Testis (tissue), 2 donors: Measurements from ENCODE around the gene CAPG.

Experiments used
- POLR2A ChIP-seq: fragments of 450-650 bp; IDR thresholded peaks from one replicate; pipeline ENCODE4 v1.6.1; 2017; ENCODE audit warnings: antibody characterized with exemption, mild to moderate bottlenecking, moderate library complexity
- TF ChIP-seq, protein P1 (sequence below), 3 experiments: fragments of 450-650 bp in 2 of 3; fragments of 200-600 bp in 1 of 3; sonication (generic) in 1 of 3; IDR thresholded peaks; one replicate each; pipeline ENCODE4 v1.5.1; 2016 to 2019; ENCODE audit warnings: antibody characterized with exemption in 3 of 3, mild to moderate bottlenecking in 2 of 3, moderate library complexity in 1 of 3

- TF ChIP-seq, protein P1, sequence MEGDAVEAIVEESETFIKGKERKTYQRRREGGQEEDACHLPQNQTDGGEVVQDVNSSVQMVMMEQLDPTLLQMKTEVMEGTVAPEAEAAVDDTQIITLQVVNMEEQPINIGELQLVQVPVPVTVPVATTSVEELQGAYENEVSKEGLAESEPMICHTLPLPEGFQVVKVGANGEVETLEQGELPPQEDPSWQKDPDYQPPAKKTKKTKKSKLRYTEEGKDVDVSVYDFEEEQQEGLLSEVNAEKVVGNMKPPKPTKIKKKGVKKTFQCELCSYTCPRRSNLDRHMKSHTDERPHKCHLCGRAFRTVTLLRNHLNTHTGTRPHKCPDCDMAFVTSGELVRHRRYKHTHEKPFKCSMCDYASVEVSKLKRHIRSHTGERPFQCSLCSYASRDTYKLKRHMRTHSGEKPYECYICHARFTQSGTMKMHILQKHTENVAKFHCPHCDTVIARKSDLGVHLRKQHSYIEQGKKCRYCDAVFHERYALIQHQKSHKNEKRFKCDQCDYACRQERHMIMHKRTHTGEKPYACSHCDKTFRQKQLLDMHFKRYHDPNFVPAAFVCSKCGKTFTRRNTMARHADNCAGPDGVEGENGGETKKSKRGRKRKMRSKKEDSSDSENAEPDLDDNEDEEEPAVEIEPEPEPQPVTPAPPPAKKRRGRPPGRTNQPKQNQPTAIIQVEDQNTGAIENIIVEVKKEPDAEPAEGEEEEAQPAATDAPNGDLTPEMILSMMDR (IDR thresholded peaks at IDR 0.05), result no peak
- no peak for TF ChIP-seq POLR2A
These were observed 31.7 kb upstream of the CAPG start for GRCh38 chr2:85441864-85442263.
